IPS DF 19.7 (cell line): Measurements from ENCODE around the gene LITAF.

ENCODE experiments used
- DNase-seq: peaks from one replicate; pipeline ENCODE4 v3.0.0-alpha.2; 2013; ENCODE audit warnings: low read depth, low spot score

The LITAF gene

DNA sequence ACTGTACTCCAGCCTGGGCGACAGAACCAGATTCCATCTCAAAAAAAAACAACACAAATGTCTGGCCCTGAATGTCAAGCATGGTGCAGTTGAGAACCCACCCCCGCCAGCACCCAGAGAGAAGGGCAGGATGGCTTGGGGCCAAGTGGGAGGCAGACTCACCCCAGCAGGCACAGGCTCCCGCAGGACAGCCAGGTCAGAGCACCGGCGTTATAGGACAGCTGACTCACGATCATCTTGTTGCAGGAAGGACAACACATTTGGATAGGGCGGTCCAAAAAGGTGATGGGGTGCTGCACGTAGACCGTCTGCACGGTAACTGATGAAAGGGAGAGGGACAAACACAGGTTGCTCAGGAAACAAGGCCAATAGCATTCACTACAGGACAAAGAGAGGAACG lies 33.3 kb downstream of the LITAF start:
- DNase-seq, result no peak

DNA sequence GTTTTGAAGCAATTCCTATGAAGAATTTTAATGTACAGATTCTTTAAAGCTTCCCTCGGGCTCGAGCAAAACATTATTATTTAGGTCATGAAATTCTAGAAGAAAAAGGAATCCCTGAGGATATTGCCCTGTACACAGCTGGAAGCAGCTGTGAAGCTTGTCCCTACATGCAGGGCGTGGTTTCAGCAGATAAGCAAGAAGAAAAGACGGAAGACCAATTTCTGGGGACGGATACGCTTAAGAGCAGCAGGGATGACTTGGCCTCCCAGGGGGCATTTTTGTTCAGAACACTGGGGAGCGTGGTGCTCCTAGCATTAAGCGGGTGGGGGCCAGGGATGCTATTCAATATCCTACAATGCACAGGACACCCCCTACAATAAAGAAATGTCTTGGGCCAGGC lies 34.3 kb downstream of the LITAF start:
- DNase-seq, result no peak

DNA sequence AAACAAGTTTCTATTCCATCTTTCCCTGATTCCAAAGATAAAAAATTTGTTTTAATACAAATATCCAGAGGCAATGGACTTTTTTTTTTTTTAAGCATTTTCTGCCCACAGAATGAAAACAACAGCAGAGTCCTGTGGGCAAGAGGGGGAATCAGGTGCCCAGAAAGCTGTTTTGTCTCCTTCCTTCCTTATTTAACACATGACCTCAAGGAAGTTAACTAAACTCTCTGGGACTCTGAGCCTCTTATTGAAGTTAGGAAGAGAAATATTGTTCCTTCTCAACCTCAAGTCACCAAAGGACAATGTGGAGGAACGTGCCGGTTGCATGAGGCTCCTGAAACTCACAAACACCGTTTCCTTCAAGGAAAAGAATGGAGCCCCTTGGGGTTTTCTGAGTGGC lies 34.9 kb downstream of the LITAF start:
- DNase-seq, result no peak

DNA sequence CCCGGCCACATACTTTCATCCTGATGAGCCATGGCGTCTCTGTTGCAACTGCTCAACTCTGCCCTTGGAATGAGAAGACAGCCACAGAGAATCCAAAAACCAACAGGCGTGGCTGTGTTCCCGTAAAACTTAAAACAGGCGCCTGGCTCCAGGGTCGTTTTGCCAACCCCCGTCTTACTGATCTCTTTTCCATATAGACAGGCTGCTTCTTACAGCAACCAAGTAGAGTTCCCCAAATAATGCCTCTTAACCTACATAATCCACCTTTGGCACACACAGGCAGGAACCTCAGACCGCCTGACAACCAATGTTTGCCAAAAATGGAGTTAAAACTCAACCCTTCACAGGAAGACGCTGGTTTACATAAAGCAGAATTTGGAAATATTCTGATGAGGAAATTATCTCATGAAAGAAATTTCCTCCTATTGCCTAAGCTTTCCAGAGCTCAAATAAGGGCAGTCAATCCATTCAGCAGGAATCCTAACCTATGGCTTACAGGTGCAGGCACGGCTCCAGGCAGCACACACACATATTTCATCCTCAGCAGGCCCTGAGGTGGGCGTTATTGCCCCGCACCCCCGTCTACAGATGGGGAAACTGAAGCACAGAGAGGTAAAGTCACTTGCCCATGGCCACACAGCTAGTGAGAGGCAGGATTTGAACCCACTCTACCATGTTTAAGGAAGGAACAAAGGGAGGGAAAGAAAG lies 35.8 kb downstream of the LITAF start:
- DNase-seq, result no peak

DNA sequence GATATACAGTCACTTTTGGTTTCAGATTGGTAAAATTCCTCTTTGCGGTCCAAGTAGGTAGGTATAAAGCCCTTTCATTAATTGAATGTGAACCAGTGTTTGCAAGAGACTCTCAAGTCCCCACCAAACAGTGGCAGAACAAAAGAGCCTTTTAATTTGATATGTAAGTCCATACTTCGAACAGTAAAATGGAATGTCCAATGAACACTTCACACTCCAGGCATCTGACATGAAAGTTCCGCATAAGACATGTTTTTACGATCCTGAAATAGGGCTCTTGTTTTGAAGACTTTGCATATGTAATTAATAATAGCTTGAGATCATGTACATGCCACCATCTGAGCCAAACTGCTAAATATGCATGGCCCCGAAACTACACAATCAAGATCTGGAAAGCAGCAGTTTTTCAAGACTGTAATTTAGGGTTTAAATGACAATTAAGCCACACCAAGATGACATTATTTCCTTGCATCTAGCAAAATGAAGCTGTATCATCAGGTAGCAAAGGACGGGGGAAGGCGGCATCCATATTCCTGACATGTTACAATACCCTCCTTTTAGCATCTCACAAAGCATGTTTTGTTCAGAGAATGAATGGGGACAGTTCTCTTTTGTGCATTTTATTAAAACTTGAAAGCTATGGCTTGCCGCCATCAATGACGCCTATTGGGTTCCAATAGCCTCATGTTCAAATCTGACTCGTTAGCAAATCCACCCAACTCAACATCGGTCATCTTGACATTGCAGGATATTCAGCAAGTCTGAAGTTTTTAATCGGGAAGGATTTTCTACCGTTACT lies 39.4 kb downstream of the LITAF start:
- no peak for DNase-seq

DNA sequence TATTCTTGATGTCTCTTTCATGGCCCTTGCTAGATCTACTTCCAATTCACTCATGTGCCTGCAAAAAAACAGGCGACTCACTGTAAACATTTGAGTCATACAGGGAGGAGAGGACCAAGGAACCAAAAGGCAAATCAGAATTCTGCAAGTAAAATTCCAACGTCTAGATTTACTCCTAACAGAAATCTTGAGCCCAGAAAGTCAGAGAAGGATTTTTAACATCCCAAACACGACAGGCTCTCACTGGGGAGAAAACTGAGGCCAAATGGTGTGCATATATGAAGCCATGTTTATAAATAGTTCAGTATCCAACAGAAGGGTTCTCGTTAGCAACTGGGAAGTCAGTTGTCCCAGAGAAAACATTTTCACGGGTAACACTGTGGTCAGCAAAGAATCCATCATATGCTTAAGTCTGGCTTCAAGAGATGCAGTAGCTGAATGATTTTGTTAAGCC lies 40.1 kb downstream of the LITAF start:
- no peak for DNase-seq

DNA sequence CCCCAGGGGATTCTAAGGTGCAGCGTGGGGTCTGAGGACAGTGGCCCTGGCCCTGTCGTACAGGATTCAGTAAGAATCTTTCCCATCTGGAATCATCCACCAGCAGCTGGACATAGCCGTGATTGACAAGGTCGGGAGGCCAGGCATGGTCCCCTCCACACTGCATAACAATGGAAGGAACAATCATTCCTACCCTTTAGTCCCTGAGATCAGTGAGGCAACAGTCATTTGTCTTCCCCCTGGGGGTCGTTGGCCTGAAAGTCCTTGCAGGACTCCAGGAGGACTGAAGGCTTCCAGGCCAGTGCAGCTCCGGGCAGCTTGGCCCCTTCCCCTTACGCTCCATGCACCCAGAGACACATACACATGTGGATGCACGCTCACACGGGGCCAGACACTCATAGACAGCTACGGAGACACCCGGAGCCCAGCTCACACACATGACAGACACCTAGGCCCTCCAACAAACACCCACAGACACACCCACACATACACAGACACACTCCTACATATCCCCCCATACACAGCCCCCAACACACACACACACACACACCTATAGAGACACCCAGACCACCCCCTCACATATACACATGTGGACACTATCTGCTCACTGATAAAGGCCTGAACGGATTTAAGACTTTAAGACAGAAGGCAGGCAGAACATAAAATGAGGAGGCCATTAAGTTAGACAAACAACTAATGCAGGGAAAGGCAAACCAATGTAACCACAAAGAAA lies 42.9 kb downstream of the LITAF start:
- DNase-seq, result no peak

DNA sequence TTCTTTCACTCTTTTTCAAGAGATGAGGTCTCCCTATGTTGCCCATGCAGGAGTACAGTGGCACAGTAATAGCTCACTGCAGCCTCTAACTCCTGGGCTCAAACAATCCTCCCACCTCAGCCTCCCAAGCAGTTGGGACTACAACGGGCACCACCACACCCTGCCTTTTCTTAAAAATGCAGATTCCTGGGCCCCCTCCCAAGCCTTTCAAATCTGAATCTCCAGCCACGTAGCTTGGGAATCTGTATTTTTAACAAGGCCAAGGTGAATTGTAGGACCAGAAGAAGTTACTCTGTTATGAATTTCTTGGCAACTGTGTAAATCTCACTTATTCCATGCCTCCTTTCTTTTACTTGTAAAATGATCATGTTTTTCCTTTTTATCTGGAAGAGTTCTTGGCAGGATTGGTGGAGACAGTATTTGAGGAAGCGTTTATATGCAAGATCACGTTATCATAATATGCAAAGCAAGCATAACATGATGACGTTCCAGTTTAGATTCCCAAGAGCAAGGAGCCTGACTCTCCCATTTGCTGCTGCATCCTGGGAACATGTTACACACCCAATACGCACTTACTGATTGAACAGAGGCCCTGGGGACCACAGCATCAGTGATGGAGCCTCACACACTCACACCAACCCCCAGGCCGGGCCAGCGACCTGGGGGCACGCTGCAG lies 44.5 kb downstream of the LITAF start:
- no peak for DNase-seq

DNA sequence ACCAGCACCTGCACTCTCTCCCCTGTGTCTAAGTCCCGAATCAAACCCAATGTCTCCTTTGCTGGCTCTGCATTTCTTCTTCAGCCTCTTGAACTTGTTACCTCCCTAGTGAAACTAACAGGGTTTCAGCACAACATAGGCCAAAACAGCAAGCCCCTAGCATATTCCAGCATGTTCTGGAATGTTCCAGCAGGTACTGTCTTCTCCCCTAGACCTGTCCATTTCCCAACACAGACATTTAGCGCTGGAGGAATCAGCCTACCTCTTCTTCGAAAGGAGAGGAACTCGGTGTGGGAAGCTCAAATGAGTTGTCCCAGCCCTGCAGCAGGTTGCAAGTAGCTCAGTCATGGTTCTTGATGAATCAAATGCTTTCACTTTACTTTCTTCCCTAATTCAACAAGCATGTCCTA lies 47.1 kb downstream of the LITAF start:
- no peak for DNase-seq

DNA sequence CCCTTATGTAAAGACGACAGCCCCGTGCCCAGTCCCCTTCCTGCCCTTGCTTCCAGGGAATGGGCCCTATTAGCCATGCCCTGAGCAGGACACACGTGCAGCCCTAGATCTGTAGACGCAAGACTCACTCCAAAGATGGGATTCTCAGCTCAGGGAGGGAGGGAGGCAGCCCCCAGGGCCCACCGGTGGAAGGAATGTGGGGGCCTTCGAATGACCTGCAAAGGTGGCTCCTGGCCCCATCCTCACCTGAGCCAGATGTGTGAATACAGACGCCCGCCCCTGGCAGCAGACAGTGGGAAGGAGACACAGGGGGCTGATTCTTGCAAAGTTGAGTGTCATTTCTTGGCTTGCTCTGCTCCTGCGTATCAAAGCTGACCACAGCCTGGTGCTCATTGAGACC lies 47.8 kb downstream of the LITAF start:
- no peak for DNase-seq

DNA sequence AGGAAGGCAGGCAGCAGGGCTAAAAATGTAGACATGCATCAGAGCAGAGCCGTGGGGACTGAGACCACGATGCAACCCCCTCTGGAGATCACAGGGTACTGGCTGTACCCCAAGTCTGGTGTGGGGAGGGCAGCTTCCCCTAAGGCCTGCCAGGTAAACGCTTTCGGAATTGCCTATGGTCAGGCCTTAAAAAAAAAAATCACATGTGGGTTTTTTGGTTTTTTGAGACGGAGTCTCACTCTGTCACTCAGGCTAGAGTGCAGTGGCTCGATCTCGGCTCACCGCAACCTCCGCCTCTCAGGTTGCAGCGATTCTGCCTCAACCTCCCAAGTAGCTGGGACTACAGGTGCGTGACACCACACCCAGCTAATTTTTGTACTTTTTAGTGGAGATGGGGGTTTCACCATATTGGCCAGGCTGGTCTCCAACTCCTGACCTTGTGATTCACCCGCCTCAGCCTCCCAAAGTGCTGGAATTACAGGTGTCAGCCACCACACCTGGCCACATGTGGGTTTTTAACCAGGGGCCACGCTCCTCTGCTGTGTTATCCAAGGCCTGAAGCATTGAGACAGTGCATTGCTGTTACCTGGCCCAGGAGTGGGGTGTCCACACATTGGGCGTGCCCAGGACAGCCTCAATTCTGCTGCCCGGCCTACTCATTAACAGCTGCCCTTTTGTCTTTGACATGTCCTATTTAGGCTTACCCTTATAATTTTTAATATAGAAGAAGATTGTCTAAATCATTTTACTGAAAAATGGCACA lies 50.4 kb downstream of the LITAF start:
- DNase-seq, result no peak

DNA sequence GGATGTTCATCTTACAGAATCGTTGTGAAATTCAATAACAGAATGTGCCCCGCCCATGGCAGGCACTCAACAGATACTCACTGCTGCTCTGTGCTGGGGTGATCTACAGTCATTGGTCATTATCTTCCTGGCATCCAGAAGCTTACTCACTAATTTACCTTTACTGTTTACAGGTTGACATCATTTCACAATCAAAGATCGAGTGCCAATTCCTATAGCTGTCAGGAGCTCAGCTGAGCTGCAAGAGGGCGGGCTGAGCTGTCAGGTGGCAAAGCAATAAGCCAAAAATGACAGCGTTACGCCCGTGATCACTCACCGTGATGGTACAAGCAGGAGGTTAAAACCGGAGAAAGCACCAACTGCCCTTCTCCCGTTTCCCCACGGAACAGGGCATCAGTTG lies 51.2 kb downstream of the LITAF start:
- no peak for DNase-seq

DNA sequence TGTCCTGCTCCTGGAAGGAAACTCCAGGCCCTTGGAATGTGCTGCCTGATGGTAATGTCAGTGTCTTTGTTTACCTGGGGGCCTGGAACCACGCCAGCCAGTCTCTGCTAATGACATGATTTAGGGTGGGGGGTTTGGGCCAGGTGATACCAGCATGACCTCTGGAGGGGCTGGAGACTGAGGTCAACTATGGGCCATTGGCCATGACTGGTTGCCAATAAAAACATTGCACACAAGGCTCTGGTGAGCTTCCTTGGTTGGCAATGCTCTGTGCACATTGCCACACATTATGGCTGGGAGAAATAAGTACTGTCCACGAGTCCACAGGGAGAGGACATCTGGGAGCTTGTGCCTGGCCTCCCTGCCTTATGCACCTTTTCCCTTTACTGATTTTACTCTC lies 52.5 kb downstream of the LITAF start:
- no peak for DNase-seq

DNA sequence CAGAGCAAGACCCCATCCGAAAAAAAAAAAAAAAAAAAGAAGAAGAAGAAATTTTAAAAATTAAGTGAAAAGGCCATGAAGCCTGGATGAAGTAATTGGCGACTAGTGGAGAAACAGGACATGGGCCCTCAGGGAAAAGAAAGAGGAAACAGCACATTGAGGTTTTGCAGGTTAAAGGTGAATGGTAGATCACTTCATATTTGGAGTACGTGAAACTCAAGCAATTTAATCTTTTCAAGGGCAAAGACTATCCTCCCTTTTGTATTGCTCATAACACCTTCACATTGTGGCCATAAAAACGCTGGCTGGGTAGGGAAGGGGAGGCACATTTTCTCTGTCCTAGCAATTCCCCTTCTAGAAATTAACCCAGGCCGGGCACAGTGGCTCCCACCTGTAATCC lies 53.1 kb downstream of the LITAF start:
- DNase-seq, result no peak

DNA sequence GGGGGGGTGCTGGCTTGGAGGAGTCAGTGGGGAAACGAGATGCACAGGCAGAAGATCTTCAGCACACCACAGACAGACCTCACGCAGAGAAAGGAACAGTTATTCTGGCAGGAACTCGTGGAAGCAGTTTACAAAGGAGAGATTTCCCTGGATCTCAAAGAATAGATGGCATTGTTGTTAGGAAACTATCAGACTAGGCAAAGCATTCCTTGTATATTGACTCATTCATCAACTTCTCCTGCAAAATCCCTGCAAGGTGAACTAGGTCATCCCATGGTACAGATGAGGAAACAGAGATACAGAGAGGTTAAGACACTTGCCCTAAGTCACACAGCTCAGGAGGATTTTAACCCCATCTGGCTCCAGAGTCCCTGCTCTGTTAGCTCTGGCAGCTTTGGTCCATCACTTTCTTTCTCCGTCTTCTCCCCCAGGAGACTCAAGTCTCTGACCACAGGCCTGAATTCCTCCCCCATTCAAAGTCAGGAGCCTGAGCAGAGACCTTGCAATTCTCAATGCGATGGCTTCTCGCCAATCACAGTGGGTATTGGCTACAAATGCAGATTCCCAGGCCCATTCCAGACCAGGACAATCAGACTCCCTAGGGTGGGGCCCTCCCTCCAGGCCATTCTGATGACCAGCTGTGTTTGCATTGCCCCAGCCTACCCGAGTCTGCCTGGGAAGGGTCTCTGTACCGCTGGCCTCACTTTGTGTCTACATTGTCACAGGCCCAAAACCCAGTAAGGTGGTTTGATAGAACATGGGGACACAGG lies 56.4 kb downstream of the LITAF start:
- no peak for DNase-seq

DNA sequence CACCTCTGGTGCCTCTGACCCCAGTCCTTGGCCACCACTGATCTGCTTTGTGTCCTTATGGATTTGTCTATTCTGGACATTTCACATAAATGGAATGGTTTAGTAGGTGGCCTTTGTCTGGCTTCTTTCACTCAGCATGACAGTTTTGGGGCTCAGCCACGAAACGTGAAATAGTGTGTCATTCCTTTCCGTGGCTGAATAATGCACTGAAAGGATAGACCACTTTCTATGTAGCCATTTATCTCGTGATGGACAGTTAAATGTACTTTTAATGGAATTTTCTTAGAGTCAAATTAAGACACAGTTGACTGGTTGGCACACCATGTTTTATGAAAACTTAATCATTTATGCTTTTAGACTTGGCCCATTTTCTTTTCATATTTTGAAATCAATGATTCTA lies 57.4 kb downstream of the LITAF start:
- DNase-seq, result no peak

DNA sequence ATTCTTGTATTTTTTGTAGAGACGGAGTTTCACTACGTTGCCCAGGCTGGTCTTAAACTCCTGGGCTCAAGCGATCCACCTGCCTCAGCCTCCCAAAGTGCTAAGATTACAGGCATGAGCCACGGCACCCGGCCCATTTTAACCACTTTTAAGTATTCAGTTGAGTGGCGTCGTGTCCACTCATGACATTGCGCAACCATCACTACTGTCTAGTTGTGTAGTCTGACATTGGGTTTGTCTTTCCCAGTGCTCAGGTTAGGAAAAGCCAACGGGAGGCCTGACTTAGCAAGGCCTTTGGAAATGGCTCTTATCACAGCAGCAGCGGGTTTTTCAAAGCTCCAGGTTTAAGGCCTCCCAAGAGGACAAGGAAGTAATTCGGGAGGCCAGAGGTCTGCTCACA lies 58.7 kb downstream of the LITAF start:
- DNase-seq, result no peak

DNA sequence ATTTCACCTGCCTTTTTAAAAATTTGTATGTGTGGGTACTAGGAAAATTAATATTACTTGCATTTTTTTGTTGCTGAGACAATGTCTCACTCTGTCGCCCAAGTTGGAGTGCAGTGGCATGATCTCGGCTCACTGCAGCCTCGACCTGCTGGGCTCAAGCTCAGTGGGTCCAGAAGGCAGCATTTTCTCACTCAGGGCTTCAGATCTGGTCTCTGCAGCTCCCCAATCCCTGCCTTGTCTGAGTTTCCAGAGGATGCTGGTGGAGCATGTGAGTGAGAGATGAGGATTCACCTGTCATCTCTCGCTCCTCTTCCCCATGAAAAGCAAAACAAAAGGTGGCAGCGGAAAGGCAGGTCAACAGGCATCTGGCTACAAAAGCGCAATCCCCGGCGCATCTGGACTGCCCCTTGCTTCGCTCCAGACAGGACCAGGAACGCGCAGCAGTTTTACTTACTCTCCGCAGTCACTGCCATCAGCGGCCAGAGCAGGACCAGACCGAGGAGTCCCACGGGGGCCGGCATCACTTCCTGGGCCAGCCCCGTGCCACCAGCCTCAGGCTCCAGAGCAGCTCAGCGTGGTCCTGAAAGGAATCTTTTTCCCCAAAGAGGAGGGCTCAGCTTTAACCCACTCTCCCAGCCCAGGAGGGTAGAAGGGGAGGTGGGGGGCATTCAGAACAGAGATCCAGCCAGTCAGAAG lies 59.9 kb downstream of the LITAF start:
- no peak for DNase-seq

DNA sequence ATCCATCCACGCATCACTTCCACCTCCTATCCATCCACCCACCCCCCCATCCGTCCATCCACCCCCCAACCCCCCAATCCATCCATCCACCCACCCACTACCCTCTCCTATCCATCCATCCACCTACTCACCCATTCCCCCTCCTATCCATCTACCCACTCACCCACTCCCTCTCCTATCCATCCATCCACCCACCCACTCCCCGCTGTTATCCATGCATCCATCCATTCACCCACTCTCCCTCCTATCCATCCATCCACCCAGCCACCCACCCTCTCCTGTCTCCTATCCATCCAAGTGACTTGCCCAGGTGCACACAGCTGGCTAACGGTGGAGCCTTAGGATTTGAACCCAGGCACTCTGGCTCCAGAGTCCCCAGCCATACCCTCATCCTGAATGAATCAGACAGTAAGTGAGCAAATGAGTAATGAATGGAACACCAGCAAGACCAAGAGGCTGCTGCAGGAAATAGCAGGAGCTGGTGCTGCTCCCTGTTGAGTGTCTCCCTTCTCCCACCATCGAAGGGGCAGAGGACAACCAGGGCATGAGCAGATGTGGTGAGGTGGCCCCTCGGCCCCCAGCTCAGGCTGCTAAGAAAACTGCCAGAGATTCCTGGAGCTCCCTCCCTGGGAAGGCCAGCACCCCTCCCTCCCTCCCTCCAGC lies 62.5 kb downstream of the LITAF start:
- no peak for DNase-seq
